HCT116 (cell line): ENCODE results near the gene IRGC.

Experiments
- CBX3 ChIP-seq: IDR thresholded peaks from 2 replicates; pipeline ENCODE4 v1.6.1; 2012; ENCODE audit warnings: low read depth
- CTCF ChIP-seq, 3 experiments: fragments of 200-600 bp in 1 of 3; sonication (generic) in 1 of 3; IDR thresholded peaks in 2 of 3; conservative IDR thresholded peaks in 1 of 3; 2 replicates each; pipeline ENCODE4 v1.5.1; 2012 to 2017; ENCODE audit warnings: low read depth in 2 of 3, low read length in 2 of 3, antibody characterized with exemption in 1 of 3, borderline replicate concordance in 1 of 3, control low read depth in 1 of 3, mild to moderate bottlenecking in 1 of 3, mixed read lengths in 1 of 3, mixed run types in 1 of 3, moderate library complexity in 1 of 3; ENCODE audit not compliant: insufficient read depth in 1 of 3
- ELF1 ChIP-seq: IDR thresholded peaks from 2 replicates; pipeline ENCODE4 v1.6.1; 2012; ENCODE audit warnings: low read depth, borderline replicate concordance
- JUND ChIP-seq: IDR thresholded peaks from 2 replicates; pipeline ENCODE4 v1.6.1; 2012
- MAX ChIP-seq: IDR thresholded peaks from 2 replicates; pipeline ENCODE4 v1.6.1; 2012
- POLR2A ChIP-seq: IDR thresholded peaks from 2 replicates; pipeline ENCODE4 v1.7.0; 2011; ENCODE audit warnings: borderline replicate concordance; ENCODE audit not compliant: insufficient read depth, insufficient read length; ENCODE audit errors: extremely low read depth
- POLR2AphosphoS5 ChIP-seq: IDR thresholded peaks from 2 replicates; pipeline ENCODE4 v1.6.1; 2011; ENCODE audit warnings: mild to moderate bottlenecking, low read depth, low read length, moderate library complexity
- RAD21 ChIP-seq: IDR thresholded peaks from 2 replicates; pipeline ENCODE4 v1.6.1; 2012; ENCODE audit warnings: low read depth, mild to moderate bottlenecking
- SIN3A ChIP-seq: IDR thresholded peaks from 2 replicates; pipeline ENCODE4 v1.6.1; 2012; ENCODE audit warnings: low read depth
- YY1 ChIP-seq: IDR thresholded peaks from 2 replicates; pipeline ENCODE4 v1.6.1; 2011; ENCODE audit warnings: low read length, low read depth, moderate library complexity, mild to moderate bottlenecking; ENCODE audit not compliant: insufficient replicate concordance; ENCODE audit errors: extremely low read depth
- ZBTB33 ChIP-seq: IDR thresholded peaks from 2 replicates; pipeline ENCODE4 v1.6.1; 2011; ENCODE audit warnings: mild to moderate bottlenecking, low read length, moderate library complexity; ENCODE audit not compliant: insufficient replicate concordance; ENCODE audit errors: extremely low read depth
- ZFX ChIP-seq: fragments of 450-650 bp; IDR thresholded peaks from 2 replicates; pipeline ENCODE4 v1.6.1; 2017
- TF ChIP-seq, protein P1 (sequence below): IDR thresholded peaks from 2 replicates; pipeline ENCODE4 v1.6.1; 2012; ENCODE audit warnings: low read depth

DNA sequence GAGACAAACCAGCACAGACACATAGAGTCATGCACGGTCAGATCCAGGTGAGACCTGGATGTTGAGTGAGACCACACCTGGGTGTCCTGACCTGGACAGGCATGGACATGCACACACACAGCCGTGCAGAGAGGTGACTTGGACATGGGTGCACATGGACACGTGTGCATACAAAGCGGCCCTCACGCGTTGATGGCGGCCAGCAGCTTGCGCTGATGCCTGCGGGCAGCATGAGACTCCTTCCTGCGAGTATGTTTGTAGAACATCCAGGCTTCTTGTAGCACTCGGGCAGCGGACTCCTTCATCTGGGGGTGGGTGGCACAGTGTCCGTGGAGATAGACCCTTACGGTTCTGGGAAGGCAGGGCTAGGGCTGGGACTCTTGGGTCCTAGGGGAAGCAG is 53.4 kb downstream of the IRGC start:
- TF ChIP-seq CTCF (IDR thresholded peaks at IDR 0.05 in 2 of 3, conservative IDR thresholded peaks at IDR 0.05 in 1 of 3; ENCODE audit: borderline replicate concordance in 1 of 3, insufficient read depth in 1 of 3, low read depth in 2 of 3, low read length in 2 of 3) (no peak), YY1 (no peak), POLR2A (no peak), POLR2AphosphoS5 (no peak), ELF1 (no peak), ZFX (no peak), CBX3 (no peak), JUND (no peak), ZBTB33 (no peak), MAX (no peak), RAD21 (no peak), SIN3A (no peak)
- TF ChIP-seq, protein P1, sequence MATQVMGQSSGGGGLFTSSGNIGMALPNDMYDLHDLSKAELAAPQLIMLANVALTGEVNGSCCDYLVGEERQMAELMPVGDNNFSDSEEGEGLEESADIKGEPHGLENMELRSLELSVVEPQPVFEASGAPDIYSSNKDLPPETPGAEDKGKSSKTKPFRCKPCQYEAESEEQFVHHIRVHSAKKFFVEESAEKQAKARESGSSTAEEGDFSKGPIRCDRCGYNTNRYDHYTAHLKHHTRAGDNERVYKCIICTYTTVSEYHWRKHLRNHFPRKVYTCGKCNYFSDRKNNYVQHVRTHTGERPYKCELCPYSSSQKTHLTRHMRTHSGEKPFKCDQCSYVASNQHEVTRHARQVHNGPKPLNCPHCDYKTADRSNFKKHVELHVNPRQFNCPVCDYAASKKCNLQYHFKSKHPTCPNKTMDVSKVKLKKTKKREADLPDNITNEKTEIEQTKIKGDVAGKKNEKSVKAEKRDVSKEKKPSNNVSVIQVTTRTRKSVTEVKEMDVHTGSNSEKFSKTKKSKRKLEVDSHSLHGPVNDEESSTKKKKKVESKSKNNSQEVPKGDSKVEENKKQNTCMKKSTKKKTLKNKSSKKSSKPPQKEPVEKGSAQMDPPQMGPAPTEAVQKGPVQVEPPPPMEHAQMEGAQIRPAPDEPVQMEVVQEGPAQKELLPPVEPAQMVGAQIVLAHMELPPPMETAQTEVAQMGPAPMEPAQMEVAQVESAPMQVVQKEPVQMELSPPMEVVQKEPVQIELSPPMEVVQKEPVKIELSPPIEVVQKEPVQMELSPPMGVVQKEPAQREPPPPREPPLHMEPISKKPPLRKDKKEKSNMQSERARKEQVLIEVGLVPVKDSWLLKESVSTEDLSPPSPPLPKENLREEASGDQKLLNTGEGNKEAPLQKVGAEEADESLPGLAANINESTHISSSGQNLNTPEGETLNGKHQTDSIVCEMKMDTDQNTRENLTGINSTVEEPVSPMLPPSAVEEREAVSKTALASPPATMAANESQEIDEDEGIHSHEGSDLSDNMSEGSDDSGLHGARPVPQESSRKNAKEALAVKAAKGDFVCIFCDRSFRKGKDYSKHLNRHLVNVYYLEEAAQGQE: no peak
